SW 1271 (cell line): ENCODE measurements around the gene FGFBP1.

Experiments used
- DNase-seq, 2 experiments: peaks; one replicate each; lab custom pipeline; 2025; lab: John Stamatoyannopoulos, UW

Gene FGFBP1

DNA sequence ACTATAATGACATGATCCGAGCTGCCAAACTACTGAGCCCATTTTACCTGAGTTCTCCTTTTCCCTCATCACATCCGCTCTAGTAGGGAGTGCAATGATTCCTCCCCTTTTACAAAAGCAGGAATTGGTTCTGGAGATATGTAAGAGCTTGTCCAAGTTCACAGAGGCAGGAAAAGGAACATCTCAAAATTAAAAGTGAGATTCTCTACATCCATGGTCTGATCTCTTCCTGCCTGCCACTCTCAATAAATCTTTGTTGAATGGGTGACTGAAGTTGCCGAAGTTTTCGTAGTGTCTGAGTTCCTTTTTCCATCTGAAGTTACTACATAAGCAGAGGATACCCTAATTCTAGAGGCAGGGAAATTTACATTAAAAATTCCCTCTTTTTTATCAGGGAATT lies at the start of gene FGFBP1:
FGFBP1 (minus strand) TSS at position 101 of the 400 bp plus-strand sequence. CDS start 2,108 bp downstream, outside the sequence.
- DNase-seq = no peak

DNA sequence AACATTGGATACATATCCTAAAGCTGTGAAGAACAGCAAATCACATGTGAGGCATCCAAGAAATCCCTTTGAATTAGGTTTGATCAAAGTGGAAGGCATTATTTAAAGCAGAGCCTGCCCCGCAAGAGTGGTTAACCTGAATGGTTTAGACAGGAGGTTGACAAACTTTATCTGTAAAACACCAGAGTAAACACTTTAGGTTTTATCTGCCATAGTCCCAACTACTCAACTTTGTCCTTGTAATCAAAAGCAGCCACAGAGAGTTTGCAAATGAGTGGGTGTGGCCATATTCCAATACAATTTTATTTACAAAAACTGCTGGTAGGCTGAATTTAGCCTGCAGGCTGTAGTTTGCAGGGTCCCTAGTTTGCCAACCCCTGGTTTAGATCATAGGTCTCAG lies 49.7 kb upstream of the FGFBP1 start:
- DNase-seq = no peak

DNA sequence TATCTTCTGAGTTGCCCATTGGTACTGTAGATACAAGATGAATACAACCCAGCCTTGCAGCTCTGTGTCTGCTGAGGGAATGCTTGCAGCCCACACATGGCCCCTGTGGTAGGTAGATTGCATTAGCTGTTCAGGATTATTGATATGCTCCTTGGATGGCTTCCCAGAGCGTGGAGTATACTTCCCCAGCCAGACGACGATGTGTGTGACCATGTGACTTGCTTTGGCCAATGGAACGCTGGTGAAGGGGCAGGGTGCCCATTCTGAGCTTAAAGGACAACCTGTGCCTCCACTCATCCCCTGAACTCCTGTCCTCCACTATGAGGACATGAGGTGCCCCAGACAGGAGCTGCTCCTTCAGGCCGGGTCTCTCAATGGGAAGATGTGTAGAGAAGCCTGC lies 48.4 kb upstream of the FGFBP1 start:
- no peak for DNase-seq

DNA sequence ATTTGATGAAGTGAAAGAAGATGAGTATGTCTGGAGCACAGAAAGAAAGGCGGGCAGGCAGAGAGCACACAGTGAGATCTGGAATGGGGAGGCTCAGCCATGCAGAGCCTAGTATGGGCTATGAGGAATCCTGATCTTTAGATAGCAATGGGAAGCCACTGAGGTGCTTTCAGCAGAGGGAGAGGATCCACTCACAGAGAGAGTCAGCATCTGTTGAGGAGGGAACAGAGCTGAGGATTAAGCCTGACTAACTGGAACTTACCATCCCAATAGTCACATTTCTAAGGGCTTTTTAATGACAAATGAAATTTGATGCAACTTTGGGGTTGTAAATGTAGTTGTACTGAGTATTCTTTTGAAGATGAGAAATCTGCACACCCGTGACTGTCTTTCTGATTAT lies 45.1 kb upstream of the FGFBP1 start:
- DNase-seq = no peak

- no peak for DNase-seq
Observed at GRCh38 chr4:15982842-15983524, 44.4 kb upstream of the FGFBP1 start.

GRCh38 chr4:15976456-15977447 lies 38.2 kb upstream of the FGFBP1 start:
- DNase-seq = no peak

DNA sequence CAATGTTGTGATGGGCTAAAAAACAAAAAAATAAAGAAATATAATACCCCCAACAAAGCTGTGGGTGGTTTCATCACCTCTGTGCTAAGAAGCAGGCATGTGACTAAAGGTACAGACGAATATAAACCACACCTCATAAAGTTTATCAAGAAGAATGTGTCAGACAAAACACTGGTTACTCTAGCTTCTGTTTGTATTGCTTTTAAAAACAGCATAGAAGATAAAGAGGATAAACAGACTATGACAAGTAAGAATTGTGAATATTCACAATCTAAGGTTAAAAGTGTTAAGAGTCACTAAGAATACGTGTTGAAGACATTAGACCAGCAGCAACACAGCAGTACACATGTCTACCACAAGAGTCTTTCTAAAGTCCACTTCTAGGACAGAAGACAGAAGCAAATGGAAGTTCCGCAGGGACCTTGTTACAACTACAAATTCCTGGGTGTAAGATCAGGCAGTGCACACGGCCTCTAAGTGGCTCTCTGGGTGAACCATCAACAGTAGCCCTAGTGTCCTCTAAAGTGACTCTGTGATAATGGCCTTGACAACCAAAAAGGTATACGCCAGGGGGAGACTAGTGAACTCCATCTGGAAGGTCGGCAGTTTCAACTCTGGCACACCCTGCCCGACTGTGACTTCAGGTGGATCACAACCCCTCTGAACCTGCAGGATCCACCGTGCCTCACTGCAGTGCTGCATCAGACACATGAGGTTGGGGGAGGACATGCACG lies 32.7 kb upstream of the FGFBP1 start:
- DNase-seq = no peak

DNA sequence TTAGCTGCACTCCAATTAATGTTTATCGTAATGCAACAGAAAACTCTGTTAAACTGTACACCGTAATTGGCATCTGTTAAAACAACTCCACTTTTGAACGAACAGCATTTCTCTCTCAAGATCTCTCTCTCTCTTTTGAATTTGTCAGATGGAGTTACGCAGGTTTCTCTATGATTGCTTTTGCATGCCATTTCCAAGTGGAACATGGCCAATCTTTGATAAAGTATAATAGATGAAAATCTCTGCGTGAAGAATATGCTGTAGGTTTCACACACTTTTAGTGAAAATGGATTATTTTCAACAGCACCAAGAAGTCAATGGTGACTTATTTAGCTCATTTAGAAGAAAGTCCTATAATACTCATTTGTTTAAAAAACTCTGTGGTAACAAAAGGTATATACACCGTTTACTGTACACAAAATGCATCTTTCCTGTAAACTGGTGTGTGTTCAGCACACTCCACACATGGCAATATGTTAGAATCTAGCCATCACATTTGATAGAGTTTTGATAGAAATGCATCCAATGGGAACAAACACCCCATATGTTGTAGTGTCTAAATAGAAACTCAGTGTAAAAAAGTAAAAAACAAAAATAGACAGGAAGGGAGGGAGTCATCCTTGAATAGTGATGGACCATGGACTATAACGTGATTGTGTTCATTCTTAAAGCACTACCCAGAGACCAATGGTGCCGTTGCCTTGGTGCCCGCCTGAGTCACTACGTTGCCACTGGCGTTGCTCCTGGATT lies 30.2 kb upstream of the FGFBP1 start:
- DNase-seq = no peak

GRCh38 chr4:15965325-15965724 lies 26.8 kb upstream of the FGFBP1 start:
- DNase-seq = no peak

DNA sequence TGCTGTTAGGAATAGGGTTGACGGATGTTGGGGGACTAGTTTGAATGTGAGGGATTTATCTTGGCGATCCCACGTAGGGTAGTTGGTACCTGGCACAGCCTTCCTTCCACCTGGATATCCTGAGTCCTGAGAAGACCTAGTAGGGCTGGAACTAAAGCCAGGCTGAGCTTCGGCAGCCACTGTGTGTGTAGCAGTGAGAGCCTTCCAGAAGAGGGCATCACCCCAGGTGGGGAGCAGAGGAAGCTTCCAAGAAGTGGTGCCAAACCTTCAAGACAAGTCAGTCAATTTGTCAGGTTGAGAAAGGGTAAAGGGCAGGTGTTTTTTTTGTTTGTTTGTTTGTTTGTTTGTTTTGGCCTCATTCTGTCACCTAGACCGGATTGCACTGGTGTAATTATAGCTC lies 25.6 kb upstream of the FGFBP1 start:
- DNase-seq = no peak

GRCh38 chr4:15963576-15963975 lies 25.0 kb upstream of the FGFBP1 start:
- DNase-seq = no peak

DNA sequence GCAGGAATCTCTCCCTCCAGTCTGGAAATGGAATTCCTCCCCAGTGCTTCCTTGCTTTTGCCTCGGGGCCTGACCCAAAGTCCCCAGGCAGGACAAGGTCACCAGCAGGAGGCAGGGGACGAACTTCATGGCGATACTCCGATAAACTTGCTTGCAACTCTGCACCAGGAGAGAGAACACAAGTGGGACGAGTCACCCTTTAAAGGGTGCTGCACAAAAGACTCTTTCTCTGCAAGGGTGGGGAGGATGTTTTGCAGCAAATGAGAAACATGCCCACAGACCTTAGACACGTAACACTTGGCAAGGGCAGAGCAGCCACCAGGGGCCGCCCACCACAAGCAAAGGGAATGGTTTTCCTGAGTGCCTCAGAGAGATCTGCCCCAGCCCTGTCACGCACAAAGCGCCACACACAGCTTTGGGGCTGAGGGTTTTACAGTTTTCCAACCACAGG lies 24.5 kb upstream of the FGFBP1 start, which contains the start of gene FGFBP2:
FGFBP2 (minus strand) TSS at position 175 of the 451 bp plus-strand sequence; CDS start at position 129, 46 bp downstream.
- DNase-seq = peak in 1 of 2 experiments; percentile 5

DNA sequence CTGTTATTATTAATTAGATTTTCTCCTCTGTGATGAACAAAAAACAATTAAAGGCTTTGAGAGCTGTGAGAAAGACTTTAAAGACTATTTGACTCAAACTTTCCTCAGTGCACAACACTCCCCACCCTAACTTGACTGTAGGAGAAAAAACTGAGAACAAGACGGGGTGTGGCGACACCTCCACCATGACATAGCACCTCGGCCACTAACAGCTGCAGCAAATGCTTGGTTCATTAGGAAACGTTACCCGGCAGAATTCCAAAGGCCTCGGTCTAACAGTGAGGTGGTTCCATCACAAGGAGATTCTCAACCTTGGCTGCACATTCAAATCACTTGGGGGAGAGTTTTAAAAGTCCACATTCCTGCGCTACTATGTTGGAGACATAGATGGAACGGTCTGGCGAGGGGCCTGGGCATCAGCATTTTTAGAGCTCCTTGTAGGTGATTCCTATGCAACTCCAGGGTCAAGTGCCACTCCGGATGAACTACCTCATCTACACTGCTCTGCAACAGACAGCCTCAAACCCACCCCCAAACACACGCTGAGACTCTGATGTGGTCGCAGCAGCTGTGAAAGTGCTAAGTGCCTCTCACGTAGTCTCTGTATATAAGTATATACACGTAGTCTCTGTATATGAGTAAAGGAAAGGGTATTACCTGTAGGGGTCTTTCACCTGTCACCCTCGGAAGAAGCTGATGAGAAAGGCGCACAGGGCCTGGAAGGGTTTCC lies 23.4 kb upstream of the FGFBP1 start:
- DNase-seq = no peak

- DNase-seq = no peak
Observed at GRCh38 chr4:15958562-15958961, 20.0 kb upstream of the FGFBP1 start.

- peak; percentile 48 to 65 for DNase-seq
Observed at GRCh38 chr4:15956179-15956850, 17.8 kb upstream of the FGFBP1 start.

- no peak for DNase-seq
Observed at GRCh38 chr4:15955670-15956069, 17.1 kb upstream of the FGFBP1 start.

DNA sequence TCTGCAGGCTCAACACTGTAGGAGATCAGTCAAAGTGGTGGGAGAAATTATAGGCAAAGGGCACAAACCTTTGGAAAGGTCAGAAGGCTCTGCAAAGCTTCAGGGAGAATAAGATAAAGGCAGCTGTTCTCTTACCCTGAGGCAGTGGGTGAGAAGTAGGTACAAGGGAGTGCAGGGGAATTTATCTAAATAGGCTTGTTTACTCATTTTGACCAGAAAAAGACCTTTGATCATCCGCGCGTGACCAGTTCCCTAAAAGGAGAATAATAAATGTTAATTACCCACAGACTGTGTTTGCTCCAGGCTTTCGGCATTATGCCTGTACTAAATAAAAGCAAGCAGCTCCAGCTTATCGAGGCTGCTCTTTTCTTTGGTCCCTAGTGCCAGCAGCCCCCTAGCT lies 15.1 kb upstream of the FGFBP1 start:
- DNase-seq = no peak

DNA sequence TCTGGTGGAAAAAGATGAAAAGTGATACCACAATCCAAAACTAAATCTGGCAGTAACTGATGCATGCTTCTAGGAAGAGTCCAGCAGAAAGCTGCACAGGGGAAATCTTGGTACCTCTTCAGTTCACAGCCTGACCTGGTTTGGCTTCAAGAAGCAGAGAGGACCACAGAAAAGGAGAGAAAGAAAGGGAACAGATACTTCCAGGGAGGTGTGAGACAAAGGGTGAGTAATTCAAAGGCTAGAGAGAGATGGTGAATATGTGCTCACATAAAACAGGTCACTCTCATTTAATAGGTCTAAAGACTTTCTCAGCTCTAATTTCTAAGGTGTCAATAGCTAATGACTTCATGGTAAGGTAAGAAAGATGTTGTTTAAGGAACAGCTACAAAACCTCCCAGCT lies 13.2 kb upstream of the FGFBP1 start:
- no peak for DNase-seq

DNA sequence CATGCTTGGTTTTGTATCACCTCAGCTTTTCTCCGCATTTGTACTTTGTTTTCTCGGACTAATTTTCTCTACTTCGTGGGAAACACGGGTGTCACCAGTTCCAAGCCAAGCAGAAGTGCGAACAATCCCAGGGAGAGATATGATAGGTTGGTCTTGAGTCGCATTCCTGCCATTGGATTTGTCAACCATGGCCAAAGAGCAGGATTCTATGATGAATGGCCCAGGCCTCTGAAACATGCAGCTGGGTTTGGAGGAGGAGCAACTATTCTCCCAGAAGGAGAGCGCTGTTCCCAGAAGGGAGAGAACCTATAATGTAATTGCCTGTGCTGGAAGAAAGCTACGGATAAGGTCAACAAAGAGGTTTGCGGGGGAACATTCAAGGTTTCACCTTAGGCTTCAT lies 10.3 kb upstream of the FGFBP1 start:
- DNase-seq = no peak

DNA sequence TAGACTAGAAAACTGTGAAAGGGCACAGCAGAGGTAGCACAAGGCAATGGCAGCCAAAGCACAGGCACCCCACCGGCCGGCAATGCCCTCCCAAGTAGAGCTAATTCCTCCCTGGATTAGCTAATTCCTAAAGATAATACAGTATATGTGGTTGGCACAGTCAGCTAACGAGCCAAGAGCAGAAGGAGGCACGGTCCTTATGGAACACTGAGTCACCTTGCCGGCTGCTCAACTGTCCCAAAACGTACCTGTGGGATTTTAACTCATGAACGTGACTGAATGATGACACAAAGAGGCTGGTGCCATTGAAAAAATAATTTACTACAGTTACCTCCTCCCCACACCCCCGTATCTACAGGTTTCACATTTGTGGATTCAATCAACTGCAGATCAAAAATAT lies 9.1 kb upstream of the FGFBP1 start:
- no peak for DNase-seq
